ENCODE results near the gene PKHD1.

The PKHD1 gene

DNA sequence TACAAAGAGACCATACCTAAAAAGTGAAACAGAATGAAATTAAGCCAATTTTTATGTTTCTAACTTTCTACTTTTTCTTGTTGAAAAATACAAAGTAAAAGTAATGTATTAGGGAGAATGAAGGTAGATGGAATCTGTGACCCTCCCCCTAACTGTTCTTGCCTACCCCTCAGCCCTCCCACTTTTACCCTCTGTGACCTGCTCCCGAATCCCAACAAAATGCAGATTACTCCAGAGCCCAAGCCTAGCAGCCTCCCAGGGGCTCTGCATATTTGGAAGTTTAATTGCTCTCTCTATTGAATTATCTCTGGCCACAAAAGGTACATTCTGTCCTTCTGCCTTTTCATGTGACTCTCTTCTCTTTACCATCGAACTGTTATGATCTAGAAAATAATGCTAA, 201.5 kb downstream of the PKHD1 start:
- no peaks in the 10 kb centered on the region for H3K36me3 ChIP-seq (ENCODE audit: control insufficient read depth in 1 of 2, insufficient read depth in 2 of 2, low read length in 2 of 2)
- no peaks in the 10 kb centered on the region for H3K4me1 ChIP-seq (ENCODE audit: control insufficient read depth in 1 of 2, insufficient read depth in 2 of 2, low read length in 2 of 2)
- no peak overlapping the region for H3K27ac ChIP-seq (ENCODE audit: low read depth, low read length)
- H3K27me3 ChIP-seq (ENCODE audit: control insufficient read depth in 1 of 2, insufficient read depth in 2 of 2, low read length in 2 of 2) = no peaks in the 10 kb centered on the region
- H3K9ac ChIP-seq (ENCODE audit: low read depth in 1 of 2, low read length in 2 of 2) = no peak overlapping the region
- no peak overlapping the region for H3K4me3 ChIP-seq (ENCODE audit: low read depth in 1 of 2, low read length in 2 of 2)
- H3K9me3 ChIP-seq (ENCODE audit: control insufficient read depth in 1 of 2, low read length in 2 of 2) = no peaks in the 10 kb centered on the region

DNA sequence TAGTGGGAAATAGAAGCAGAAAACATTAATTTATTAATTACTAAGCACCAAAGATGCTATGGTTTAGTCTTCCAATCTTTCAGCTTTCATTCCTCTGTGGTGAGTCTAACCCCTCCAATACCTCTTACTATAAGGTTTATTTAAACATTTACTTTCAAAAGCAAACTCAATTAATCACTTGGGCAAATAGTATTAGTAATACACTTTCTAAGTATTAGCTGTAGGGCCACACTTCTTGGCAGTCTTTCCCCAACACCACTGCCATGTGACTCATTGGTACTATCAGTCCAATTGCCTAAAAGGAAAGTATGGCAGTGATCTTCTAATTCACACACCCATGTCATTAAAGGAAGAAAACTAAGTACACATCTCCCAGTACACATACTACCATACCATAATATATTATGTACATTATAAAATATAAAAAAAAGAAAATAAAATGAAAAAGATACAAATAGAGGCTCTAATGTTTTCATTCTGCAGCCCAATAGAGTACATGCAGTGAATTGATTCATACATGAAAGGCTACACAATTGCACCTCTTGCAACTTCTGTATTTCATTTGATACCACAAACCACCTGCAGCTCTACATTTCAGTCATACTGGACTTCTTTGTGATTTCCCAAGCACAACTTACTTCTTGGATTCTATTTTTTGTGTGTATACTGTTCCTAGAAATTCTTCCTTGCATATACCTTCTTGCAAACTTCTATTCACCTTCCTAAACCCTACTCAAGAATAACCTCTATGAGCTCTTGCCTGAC, 218.6 kb downstream of the PKHD1 start:
- Histone ChIP-seq H3K9ac (ENCODE audit: low read depth in 1 of 2, low read length in 2 of 2) (no peak overlapping the region), H3K27ac (ENCODE audit: low read depth, low read length) (no peak overlapping the region), H3K4me3 (ENCODE audit: low read depth in 1 of 2, low read length in 2 of 2) (no peak overlapping the region), H3K27me3 (ENCODE audit: control insufficient read depth in 1 of 2, insufficient read depth in 2 of 2, low read length in 2 of 2) (no peaks in the 10 kb centered on the region), H3K4me1 (ENCODE audit: control insufficient read depth in 1 of 2, insufficient read depth in 2 of 2, low read length in 2 of 2) (no peaks in the 10 kb centered on the region), H3K9me3 (ENCODE audit: control insufficient read depth in 1 of 2, low read length in 2 of 2) (no peaks in the 10 kb centered on the region), H3K36me3 (ENCODE audit: control insufficient read depth in 1 of 2, insufficient read depth in 2 of 2, low read length in 2 of 2) (no peaks in the 10 kb centered on the region)

DNA sequence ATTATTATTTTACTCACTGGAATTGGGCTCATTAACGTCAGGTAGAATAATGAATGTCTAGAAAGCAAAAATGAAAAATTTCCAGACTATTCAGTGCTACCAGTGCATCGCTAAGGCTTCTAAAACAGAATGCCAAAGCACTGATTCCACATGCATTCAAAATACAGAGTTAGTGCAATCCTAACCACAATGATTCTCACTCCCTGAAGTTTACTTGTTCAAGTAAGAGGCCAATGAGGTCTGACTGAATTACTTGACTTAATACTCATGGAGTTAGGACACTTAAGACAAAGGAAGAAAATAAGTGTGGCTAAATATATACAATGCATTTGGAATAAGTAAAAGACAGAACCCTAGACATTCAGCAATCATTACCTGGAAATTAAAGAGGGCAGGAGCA, 220.5 kb downstream of the PKHD1 start:
- Histone ChIP-seq H3K27me3 (ENCODE audit: control insufficient read depth in 1 of 2, insufficient read depth in 2 of 2, low read length in 2 of 2) (no peaks in the 10 kb centered on the region), H3K9me3 (ENCODE audit: control insufficient read depth in 1 of 2, low read length in 2 of 2) (no peaks in the 10 kb centered on the region), H3K27ac (ENCODE audit: low read depth, low read length) (no peak overlapping the region), H3K9ac (ENCODE audit: low read depth in 1 of 2, low read length in 2 of 2) (no peak overlapping the region), H3K4me1 (ENCODE audit: control insufficient read depth in 1 of 2, insufficient read depth in 2 of 2, low read length in 2 of 2) (no peaks in the 10 kb centered on the region), H3K4me3 (ENCODE audit: low read depth in 1 of 2, low read length in 2 of 2) (no peak overlapping the region), H3K36me3 (ENCODE audit: control insufficient read depth in 1 of 2, insufficient read depth in 2 of 2, low read length in 2 of 2) (no peaks in the 10 kb centered on the region)

DNA sequence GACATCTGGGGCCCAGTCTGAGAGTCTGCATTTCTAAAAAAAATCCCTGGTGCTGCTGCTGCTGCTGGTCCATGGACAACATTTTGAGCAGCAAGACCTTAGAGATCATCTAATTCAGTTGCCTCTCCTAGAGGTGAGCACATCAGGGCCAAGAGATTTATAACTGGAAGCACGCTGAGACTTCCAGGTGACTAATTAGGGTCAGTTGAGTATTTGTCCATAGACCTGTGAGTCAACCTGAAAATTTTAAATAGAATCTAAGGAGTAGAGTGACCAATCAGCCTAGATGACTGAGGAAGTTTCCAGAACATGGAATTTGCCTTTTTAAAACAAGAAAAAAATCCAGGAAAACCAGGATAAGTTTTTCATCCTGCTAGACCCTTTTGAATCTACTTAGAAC, 221.4 kb downstream of the PKHD1 start:
- H3K9me3 ChIP-seq (ENCODE audit: control insufficient read depth in 1 of 2, low read length in 2 of 2) = no peaks in the 10 kb centered on the region
- H3K4me1 ChIP-seq (ENCODE audit: control insufficient read depth in 1 of 2, insufficient read depth in 2 of 2, low read length in 2 of 2) = no peaks in the 10 kb centered on the region
- H3K36me3 ChIP-seq (ENCODE audit: control insufficient read depth in 1 of 2, insufficient read depth in 2 of 2, low read length in 2 of 2) = no peaks in the 10 kb centered on the region
- H3K4me3 ChIP-seq (ENCODE audit: low read depth in 1 of 2, low read length in 2 of 2) = no peak overlapping the region
- H3K27ac ChIP-seq (ENCODE audit: low read depth, low read length) = no peak overlapping the region
- no peaks in the 10 kb centered on the region for H3K27me3 ChIP-seq (ENCODE audit: control insufficient read depth in 1 of 2, insufficient read depth in 2 of 2, low read length in 2 of 2)
- H3K9ac ChIP-seq (ENCODE audit: low read depth in 1 of 2, low read length in 2 of 2) = no peak overlapping the region

DNA sequence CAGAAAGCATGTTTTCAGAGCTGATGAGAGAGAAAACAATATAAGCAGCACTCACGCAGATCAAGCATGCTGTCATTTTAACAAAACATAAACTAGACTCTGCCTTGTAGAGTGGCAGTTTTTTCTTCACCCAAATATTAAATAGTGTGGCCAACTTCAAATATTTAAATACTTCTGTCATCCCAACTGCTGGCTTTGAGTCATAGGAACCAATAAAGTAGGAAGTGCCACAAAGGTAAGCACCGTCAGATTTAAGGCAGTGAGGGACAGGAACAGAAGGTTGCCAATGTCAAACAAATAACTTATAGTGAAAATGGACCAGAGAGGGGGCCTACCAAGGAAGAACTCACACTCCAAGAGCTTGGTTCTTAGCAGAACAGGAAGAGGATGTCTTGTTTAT, 222.2 kb downstream of the PKHD1 start:
- no peaks in the 10 kb centered on the region for H3K9me3 ChIP-seq (ENCODE audit: control insufficient read depth in 1 of 2, low read length in 2 of 2)
- no peak overlapping the region for H3K4me3 ChIP-seq (ENCODE audit: low read depth in 1 of 2, low read length in 2 of 2)
- no peaks in the 10 kb centered on the region for H3K4me1 ChIP-seq (ENCODE audit: control insufficient read depth in 1 of 2, insufficient read depth in 2 of 2, low read length in 2 of 2)
- H3K36me3 ChIP-seq (ENCODE audit: control insufficient read depth in 1 of 2, insufficient read depth in 2 of 2, low read length in 2 of 2) = no peaks in the 10 kb centered on the region
- H3K27ac ChIP-seq (ENCODE audit: low read depth, low read length) = no peak overlapping the region
- H3K9ac ChIP-seq (ENCODE audit: low read depth in 1 of 2, low read length in 2 of 2) = no peak overlapping the region
- no peaks in the 10 kb centered on the region for H3K27me3 ChIP-seq (ENCODE audit: control insufficient read depth in 1 of 2, insufficient read depth in 2 of 2, low read length in 2 of 2)

DNA sequence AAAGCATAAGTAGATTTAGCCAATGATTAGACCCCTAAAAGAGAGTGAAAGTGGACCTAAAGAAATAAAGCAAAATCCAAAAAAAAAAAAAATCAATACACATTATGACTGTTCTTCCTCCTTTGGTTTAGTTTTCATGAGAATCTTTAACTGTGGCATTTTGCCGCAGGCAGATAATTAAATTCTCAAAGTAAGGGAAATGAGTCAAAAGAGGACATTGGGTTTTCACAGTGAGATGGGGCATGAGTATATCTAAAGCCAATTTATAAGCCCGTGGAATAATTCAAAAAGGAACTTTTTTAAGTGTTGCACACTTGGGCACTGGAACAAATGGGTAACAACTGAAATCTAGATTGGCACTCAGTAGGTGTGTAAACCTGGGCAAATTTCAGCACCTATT, 230.3 kb downstream of the PKHD1 start:
- no peaks in the 10 kb centered on the region for H3K9me3 ChIP-seq (ENCODE audit: control insufficient read depth in 1 of 2, low read length in 2 of 2)
- no peaks in the 10 kb centered on the region for H3K27me3 ChIP-seq (ENCODE audit: control insufficient read depth in 1 of 2, insufficient read depth in 2 of 2, low read length in 2 of 2)
- H3K4me1 ChIP-seq (ENCODE audit: control insufficient read depth in 1 of 2, insufficient read depth in 2 of 2, low read length in 2 of 2) = no peaks in the 10 kb centered on the region
- no peak overlapping the region for H3K27ac ChIP-seq (ENCODE audit: low read depth, low read length)
- no peaks in the 10 kb centered on the region for H3K36me3 ChIP-seq (ENCODE audit: control insufficient read depth in 1 of 2, insufficient read depth in 2 of 2, low read length in 2 of 2)
- no peak overlapping the region for H3K4me3 ChIP-seq (ENCODE audit: low read depth in 1 of 2, low read length in 2 of 2)
- no peak overlapping the region for H3K9ac ChIP-seq (ENCODE audit: low read depth in 1 of 2, low read length in 2 of 2)

DNA sequence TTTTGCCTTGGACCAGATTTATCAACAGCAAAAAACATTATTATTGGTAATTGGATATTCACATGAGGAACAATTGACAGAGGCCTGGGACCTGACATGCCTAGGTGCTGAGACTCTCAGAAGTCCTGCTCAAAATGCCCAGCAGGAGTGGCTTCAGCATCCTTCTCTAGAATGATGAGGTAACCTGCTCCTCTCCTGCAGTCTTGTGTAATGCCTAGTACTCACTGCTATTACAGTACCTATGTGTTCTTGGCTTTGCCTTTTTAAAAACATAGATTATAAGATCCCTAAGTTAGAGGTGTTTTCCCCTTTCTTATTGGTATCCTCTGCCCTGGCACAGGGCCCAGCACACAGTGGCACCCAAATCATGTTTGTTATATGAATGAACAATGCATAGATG, 230.9 kb downstream of the PKHD1 start:
- Histone ChIP-seq H3K27me3 (ENCODE audit: control insufficient read depth in 1 of 2, insufficient read depth in 2 of 2, low read length in 2 of 2) (no peaks in the 10 kb centered on the region), H3K9ac (ENCODE audit: low read depth in 1 of 2, low read length in 2 of 2) (no peak overlapping the region), H3K27ac (ENCODE audit: low read depth, low read length) (no peak overlapping the region), H3K4me1 (ENCODE audit: control insufficient read depth in 1 of 2, insufficient read depth in 2 of 2, low read length in 2 of 2) (no peaks in the 10 kb centered on the region), H3K9me3 (ENCODE audit: control insufficient read depth in 1 of 2, low read length in 2 of 2) (no peaks in the 10 kb centered on the region), H3K36me3 (ENCODE audit: control insufficient read depth in 1 of 2, insufficient read depth in 2 of 2, low read length in 2 of 2) (no peaks in the 10 kb centered on the region), H3K4me3 (ENCODE audit: low read depth in 1 of 2, low read length in 2 of 2) (no peak overlapping the region)

DNA sequence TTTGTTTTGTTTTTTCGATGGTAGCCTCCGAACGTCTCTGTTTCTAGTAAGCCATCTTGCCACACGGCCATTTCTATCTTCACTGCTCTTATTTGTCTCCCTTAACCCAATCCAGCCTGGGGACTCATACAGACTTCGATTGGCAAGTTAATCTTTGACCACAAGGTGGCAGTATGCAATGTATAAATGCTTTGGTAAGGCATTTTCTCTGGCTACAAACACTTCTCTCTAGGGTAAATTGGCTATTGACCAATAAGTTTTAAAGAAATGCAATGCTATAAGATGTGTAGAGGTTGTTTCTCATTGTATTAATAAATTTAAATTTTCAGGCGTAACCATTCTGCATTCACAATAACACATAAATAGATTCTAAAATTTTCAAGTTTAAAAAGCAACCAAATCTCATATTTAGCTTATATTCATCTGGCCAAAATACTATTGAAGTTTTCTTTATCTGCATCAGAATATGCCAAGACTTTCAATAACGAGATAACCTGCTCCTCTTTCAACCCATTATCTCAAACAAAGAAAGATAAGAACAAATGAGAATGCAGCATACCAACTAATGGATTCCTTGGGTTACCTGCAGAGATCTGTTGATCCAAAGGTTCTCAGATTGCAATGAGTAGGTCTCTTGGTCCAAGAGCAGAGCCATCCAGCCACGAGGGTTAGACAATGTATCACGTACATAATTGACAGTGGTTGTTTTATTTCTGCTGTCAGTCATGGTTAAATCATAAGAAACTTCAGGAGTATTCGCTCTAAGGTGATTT, 231.9 kb downstream of the PKHD1 start:
- Histone ChIP-seq H3K9me3 (ENCODE audit: control insufficient read depth in 1 of 2, low read length in 2 of 2) (no peaks in the 10 kb centered on the region), H3K27me3 (ENCODE audit: control insufficient read depth in 1 of 2, insufficient read depth in 2 of 2, low read length in 2 of 2) (no peaks in the 10 kb centered on the region), H3K4me3 (ENCODE audit: low read depth in 1 of 2, low read length in 2 of 2) (no peak overlapping the region), H3K36me3 (ENCODE audit: control insufficient read depth in 1 of 2, insufficient read depth in 2 of 2, low read length in 2 of 2) (no peaks in the 10 kb centered on the region), H3K9ac (ENCODE audit: low read depth in 1 of 2, low read length in 2 of 2) (no peak overlapping the region), H3K27ac (ENCODE audit: low read depth, low read length) (no peak overlapping the region), H3K4me1 (ENCODE audit: control insufficient read depth in 1 of 2, insufficient read depth in 2 of 2, low read length in 2 of 2) (no peaks in the 10 kb centered on the region)

DNA sequence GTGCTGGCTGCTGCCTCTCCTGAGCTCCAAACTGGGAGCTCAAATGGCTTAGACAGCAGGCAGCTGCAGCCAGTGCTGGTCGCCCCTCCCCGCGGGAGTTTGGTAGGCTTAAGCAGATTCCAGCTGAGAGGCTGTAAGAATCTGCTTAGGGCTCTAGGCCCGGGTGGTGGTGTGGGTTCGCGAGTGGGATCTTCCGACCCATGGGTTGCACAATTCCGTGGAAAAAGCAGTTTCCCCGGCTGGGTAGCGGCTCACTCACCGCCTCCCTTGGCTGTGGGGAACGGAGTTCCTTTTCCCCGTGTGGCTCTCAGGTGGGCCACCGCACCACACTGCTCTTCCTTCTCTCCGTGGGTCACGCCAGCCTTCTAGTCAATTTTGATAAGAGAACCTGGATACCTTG, 232.5 kb downstream of the PKHD1 start:
- H3K9ac ChIP-seq (ENCODE audit: low read depth in 1 of 2, low read length in 2 of 2) = no peak overlapping the region
- H3K36me3 ChIP-seq (ENCODE audit: control insufficient read depth in 1 of 2, insufficient read depth in 2 of 2, low read length in 2 of 2) = no peaks in the 10 kb centered on the region
- H3K27me3 ChIP-seq (ENCODE audit: control insufficient read depth in 1 of 2, insufficient read depth in 2 of 2, low read length in 2 of 2) = no peaks in the 10 kb centered on the region
- no peaks in the 10 kb centered on the region for H3K4me1 ChIP-seq (ENCODE audit: control insufficient read depth in 1 of 2, insufficient read depth in 2 of 2, low read length in 2 of 2)
- H3K9me3 ChIP-seq (ENCODE audit: control insufficient read depth in 1 of 2, low read length in 2 of 2) = no peaks in the 10 kb centered on the region
- H3K27ac ChIP-seq (ENCODE audit: low read depth, low read length) = no peak overlapping the region
- H3K4me3 ChIP-seq (ENCODE audit: low read depth in 1 of 2, low read length in 2 of 2) = no peak overlapping the region

DNA sequence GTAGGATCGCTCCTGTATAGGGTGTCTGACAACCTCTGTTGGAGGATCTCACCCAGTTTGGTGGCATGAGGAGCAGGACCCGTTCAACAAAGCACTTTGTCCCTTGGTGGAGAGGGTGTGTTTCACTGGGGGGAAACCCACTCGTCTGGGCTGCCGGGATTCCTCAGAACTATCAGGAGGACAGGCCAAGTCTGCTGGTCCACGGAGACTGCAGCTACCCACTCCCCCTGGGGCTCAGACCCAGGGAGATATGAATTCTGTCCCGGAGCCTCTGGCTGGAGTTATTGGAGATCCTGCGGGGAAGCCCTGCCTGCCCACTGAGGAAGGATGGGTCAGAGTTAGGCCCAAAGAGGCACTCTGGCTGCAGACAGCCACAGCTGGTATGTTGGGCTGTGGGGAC, 233.1 kb downstream of the PKHD1 start:
- Histone ChIP-seq H3K9ac (ENCODE audit: low read depth in 1 of 2, low read length in 2 of 2) (no peak overlapping the region), H3K4me3 (ENCODE audit: low read depth in 1 of 2, low read length in 2 of 2) (no peak overlapping the region), H3K4me1 (ENCODE audit: control insufficient read depth in 1 of 2, insufficient read depth in 2 of 2, low read length in 2 of 2) (no peaks in the 10 kb centered on the region), H3K27ac (ENCODE audit: low read depth, low read length) (no peak overlapping the region), H3K9me3 (ENCODE audit: control insufficient read depth in 1 of 2, low read length in 2 of 2) (no peaks in the 10 kb centered on the region), H3K36me3 (ENCODE audit: control insufficient read depth in 1 of 2, insufficient read depth in 2 of 2, low read length in 2 of 2) (no peaks in the 10 kb centered on the region), H3K27me3 (ENCODE audit: control insufficient read depth in 1 of 2, insufficient read depth in 2 of 2, low read length in 2 of 2) (no peaks in the 10 kb centered on the region)
